Activated B cell treated with CpG ODN at 0.5 μM for 24 hours (primary cell): ENCODE results near the gene AGBL4. TPM values are rescaled to one million over a fixed set of nuclear protein-coding genes. Genes with fewer than 3 reads are reported as not detected.

Experiments used
- ATAC-seq: fragments of 200-7000 bp; cut with Tn5 transposase; one replicate; pipeline ENCODE4 v1.10.0; 2021; ENCODE audit warnings: low read depth, mild to moderate bottlenecking, moderate library complexity
- CTCF ChIA-PET: fragments of 350-600 bp; sonication (Branson Sonifier 250); formaldehyde crosslinking; loops from one replicate; lab custom pipeline; 2021; ENCODE audit warnings: antibody characterized with exemption; lab: Charles Lee
- POLR2A ChIA-PET: fragments of 350-600 bp; sonication (Branson Sonifier 250); formaldehyde crosslinking; loops from one replicate; lab custom pipeline; 2021; ENCODE audit warnings: antibody characterized with exemption; lab: Charles Lee
- DNase-seq: peaks from one replicate; pipeline ENCODE4 v3.0.0; 2022
- H3K27ac Mint-ChIP-seq: one replicate; pipeline ENCODE4 v1.8.0; 2020; ENCODE audit warnings: mixed read lengths
- H3K27me3 Mint-ChIP-seq: one replicate; pipeline ENCODE4 v1.8.0; 2021; ENCODE audit warnings: mixed read lengths
- H3K36me3 Mint-ChIP-seq: one replicate; pipeline ENCODE4 v1.8.0; 2021; ENCODE audit warnings: low read depth, mixed read lengths
- H3K4me1 Mint-ChIP-seq: one replicate; pipeline ENCODE4 v1.8.0; 2021; ENCODE audit warnings: mixed read lengths
- H3K4me3 Mint-ChIP-seq: one replicate; pipeline ENCODE4 v1.8.0; 2020; ENCODE audit warnings: mild to moderate bottlenecking, mixed read lengths
- H3K9me3 Mint-ChIP-seq: one replicate; pipeline ENCODE4 v1.8.0; 2020; ENCODE audit warnings: mixed read lengths
- intact Hi-C: fragments of 100-400 bp; cut with micrococcal nuclease; formaldehyde crosslinking; loops from one replicate; pipeline ENCODE4 v1.15.1; 2024
- total RNA-seq: library from RNA; stranded (reverse); gene quantifications from 2 replicates; pipeline ENCODE4 v1.2.3, GENCODE V29; 2022
- TF ChIP-seq, protein P1 (sequence below): fragments of 200-600 bp; IDR thresholded peaks from one replicate; pipeline ENCODE4 v1.8.0; 2022; ENCODE audit warnings: antibody characterized with exemption, mild to moderate bottlenecking

AGBL4 gene
- total RNA-seq, 1 donor from 2014 or later, result 0.24 TPM

DNA sequence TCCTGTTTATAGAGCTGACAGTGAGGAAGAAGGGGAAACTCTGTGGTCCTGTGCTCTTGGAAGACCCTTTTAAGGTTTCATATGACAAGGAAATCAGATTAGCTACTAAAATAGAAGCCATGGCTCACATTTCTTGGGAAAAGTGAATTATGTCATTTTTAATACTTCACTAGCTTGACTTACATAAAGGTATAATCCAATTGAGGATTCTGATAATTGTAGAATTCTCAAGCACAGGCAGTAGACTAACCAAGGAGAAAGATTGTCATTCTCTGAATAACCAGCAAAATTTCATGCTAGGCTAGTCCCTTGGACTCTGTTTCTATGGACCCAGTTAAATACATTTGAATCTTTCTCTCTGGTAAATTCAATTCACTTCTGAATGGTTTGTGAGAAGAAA is 634.1 kb downstream of the AGBL4 start:
- Mint-ChIP-seq H3K36me3 (no peaks in the 10 kb centered on the region), H3K27me3 (no peaks in the 10 kb centered on the region), H3K4me3 (no peak overlapping the region), H3K27ac (no peak overlapping the region), H3K9me3 (peaks cover under 1% of the 10 kb centered on the region), H3K4me1 (no peaks in the 10 kb centered on the region)
- TF ChIP-seq, protein P1, sequence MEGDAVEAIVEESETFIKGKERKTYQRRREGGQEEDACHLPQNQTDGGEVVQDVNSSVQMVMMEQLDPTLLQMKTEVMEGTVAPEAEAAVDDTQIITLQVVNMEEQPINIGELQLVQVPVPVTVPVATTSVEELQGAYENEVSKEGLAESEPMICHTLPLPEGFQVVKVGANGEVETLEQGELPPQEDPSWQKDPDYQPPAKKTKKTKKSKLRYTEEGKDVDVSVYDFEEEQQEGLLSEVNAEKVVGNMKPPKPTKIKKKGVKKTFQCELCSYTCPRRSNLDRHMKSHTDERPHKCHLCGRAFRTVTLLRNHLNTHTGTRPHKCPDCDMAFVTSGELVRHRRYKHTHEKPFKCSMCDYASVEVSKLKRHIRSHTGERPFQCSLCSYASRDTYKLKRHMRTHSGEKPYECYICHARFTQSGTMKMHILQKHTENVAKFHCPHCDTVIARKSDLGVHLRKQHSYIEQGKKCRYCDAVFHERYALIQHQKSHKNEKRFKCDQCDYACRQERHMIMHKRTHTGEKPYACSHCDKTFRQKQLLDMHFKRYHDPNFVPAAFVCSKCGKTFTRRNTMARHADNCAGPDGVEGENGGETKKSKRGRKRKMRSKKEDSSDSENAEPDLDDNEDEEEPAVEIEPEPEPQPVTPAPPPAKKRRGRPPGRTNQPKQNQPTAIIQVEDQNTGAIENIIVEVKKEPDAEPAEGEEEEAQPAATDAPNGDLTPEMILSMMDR, result no peak
- intact Hi-C loops, result no loop called here
- ATAC-seq (no peak), DNase-seq (no peak)
- ChIA-PET CTCF (no interaction called here), POLR2A (no interaction called here)

DNA sequence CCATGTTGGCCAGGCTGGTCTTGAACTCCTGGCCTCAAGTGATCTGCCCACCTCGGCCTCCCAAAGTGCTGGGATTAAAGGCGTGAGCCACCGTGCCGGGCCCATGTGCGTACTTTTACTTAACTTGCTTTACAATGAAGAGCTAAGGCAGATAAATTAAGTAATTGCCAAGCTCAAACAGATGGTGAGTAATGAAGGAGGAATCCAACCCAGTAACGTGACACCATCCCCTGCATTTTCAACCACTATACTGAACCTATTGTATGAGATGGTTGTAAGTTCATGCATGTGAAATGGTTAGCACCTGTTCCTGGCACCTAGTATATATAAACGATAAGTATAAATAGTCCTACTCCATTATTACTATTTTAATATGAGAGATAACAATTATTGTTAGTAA is 659.1 kb downstream of the AGBL4 start:
- TF ChIP-seq, protein P1, result no peak
- Mint-ChIP-seq H3K4me1 (no peaks in the 10 kb centered on the region), H3K9me3 (no peaks in the 10 kb centered on the region), H3K36me3 (no peaks in the 10 kb centered on the region), H3K27ac (no peak overlapping the region), H3K27me3 (peaks cover 3% of the 10 kb centered on the region), H3K4me3 (no peak overlapping the region)
- ATAC-seq, result no peak
- POLR2A ChIA-PET, result no interaction called here
- DNase-seq, result no peak
- intact Hi-C loops, result no loop called here
- CTCF ChIA-PET, result no interaction called here

DNA sequence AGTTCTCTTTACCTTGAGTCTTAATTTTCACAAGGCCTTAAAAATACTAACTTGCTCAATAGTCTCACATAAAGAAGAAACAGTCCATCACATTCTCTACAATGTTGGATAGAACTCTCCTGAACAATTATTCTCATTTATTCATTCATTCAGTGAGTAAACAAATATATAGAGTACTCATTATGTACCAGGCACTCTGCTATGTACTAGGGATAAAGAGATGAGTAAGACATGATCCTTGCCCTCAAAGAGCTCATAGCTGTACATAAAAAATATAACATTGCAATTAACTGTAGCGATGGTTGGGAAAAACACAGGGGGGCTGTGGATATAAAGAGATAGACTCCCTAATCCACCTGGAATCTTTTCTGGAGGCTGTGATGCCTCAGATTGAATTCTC is 660.1 kb downstream of the AGBL4 start:
- H3K4me1 Mint-ChIP-seq, result no peaks in the 10 kb centered on the region
- no peaks in the 10 kb centered on the region for H3K9me3 Mint-ChIP-seq
- no peak for DNase-seq
- no peak overlapping the region for H3K4me3 Mint-ChIP-seq
- no peak overlapping the region for H3K27ac Mint-ChIP-seq
- intact Hi-C loops, result no loop called here
- peaks cover 3% of the 10 kb centered on the region for H3K27me3 Mint-ChIP-seq
- no peak for ATAC-seq
- TF ChIP-seq, protein P1, result no peak
- H3K36me3 Mint-ChIP-seq, result no peaks in the 10 kb centered on the region
- CTCF ChIA-PET, result no interaction called here
- POLR2A ChIA-PET, result no interaction called here

DNA sequence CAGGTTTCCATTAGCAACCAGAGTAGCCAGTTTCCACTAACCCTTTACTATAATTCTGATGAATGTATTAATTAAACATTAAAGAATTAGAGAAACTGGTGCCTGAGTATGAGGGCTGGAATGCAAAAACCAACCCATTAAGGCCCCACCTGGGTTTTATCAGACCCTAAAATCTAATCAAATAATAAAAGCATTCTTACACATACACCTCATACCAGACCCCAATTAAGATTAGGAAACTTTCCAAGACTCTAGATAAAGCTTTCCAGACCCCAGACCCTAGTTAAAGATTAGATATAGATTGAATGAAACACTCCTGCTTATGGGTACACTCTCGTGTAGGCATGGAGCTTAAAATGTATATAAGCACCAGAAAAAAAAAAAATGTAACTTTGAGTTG is 665.7 kb downstream of the AGBL4 start:
- Mint-ChIP-seq H3K9me3 (no peaks in the 10 kb centered on the region), H3K4me1 (no peaks in the 10 kb centered on the region), H3K36me3 (no peaks in the 10 kb centered on the region), H3K27me3 (no peaks in the 10 kb centered on the region), H3K4me3 (no peak overlapping the region), H3K27ac (no peak overlapping the region)
- ATAC-seq (no peak), DNase-seq (no peak)
- TF ChIP-seq, protein P1, result no peak
- ChIA-PET POLR2A (no interaction called here), CTCF (no interaction called here)
- intact Hi-C loops, result no loop called here

DNA sequence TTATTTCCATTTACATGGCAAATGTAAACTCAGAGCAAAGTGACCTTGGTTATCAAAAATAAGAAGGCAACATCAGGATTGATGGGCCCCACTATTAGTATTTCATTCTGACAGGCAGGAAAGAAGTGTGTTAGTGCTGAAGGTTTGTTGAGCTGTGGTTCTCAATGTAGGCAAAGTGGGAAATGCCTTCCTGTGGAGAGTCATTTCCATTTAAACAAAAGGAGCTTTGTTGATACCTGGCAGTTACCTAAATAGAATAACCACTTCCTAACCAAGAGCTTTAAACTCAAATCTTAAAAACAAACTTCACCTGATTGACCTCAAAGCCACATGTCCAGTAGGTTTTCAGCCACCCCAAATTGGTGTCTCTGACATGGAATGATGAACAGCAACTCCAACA is 667.2 kb downstream of the AGBL4 start:
- DNase-seq, result no peak
- ChIA-PET POLR2A (no interaction called here), CTCF (no interaction called here)
- H3K4me3 Mint-ChIP-seq, result no peak overlapping the region
- no peak for ATAC-seq
- no peaks in the 10 kb centered on the region for H3K27me3 Mint-ChIP-seq
- TF ChIP-seq, protein P1, result no peak
- H3K4me1 Mint-ChIP-seq, result no peaks in the 10 kb centered on the region
- intact Hi-C loops, result no loop called here
- no peaks in the 10 kb centered on the region for H3K36me3 Mint-ChIP-seq
- H3K27ac Mint-ChIP-seq, result no peak overlapping the region
- no peaks in the 10 kb centered on the region for H3K9me3 Mint-ChIP-seq
